Measurements from ENCODE around the gene GCNT3.

DNA sequence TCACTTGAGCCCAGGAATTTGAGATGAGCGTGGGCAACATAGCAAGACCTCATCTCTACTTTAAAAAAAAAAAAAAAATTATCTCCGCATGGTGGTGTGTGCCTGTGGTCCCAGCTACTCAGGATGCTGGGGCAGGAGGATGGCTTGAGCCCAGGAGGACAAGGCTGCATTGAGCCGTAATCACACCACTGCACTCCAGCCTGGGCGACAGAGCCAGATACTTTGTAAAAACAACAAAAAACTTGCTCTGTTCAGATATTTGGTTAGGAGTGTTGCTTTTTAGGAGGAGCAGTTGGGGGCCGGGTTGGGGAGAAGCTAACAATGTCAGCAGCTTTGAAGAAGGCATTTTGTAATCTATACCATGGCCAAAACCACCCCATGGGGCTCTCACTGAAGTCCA lies 4.1 kb downstream of the GCNT3 start:
- TF ChIP-seq, protein P1, sequence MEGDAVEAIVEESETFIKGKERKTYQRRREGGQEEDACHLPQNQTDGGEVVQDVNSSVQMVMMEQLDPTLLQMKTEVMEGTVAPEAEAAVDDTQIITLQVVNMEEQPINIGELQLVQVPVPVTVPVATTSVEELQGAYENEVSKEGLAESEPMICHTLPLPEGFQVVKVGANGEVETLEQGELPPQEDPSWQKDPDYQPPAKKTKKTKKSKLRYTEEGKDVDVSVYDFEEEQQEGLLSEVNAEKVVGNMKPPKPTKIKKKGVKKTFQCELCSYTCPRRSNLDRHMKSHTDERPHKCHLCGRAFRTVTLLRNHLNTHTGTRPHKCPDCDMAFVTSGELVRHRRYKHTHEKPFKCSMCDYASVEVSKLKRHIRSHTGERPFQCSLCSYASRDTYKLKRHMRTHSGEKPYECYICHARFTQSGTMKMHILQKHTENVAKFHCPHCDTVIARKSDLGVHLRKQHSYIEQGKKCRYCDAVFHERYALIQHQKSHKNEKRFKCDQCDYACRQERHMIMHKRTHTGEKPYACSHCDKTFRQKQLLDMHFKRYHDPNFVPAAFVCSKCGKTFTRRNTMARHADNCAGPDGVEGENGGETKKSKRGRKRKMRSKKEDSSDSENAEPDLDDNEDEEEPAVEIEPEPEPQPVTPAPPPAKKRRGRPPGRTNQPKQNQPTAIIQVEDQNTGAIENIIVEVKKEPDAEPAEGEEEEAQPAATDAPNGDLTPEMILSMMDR (IDR thresholded peaks at IDR 0.05) = no peak
- TF ChIP-seq EZH2 (IDR thresholded peaks at IDR 0.05) (no peak), EZH2phosphoT487 (IDR thresholded peaks at IDR 0.05) (no peak)
